BJ (cell line): Measurements from ENCODE around the gene RNASET2. TPM values are rescaled to one million over a fixed set of nuclear protein-coding genes. Genes with fewer than 3 reads are reported as not detected.
A peak's percentile ranks its signal among the peaks of the same experiment; 100 is the strongest.
"Not testable (repeated sequence)": the region's sequence is repeated elsewhere in the genome, so short reads cannot be mapped to it uniquely, and the experiment has no call there.

ENCODE experiments used
- CTCF ChIA-PET: fragments of 350-600 bp; formaldehyde crosslinking; extraction: SDS; loops from one replicate; lab custom pipeline; 2021; ENCODE audit warnings: antibody characterized with exemption, inconsistent platforms; lab: Yijun Ruan, JAX
- POLR2A ChIA-PET: fragments of 300-600 bp; sonication (Branson Sonifier 250); formaldehyde crosslinking; extraction: SDS; loops from one replicate; lab custom pipeline; 2021; ENCODE audit warnings: antibody characterized with exemption; lab: Charles Lee
- DNase-seq: peaks from one replicate; pipeline ENCODE4 v3.0.0-alpha.2; 2011; ENCODE audit warnings: low read depth
- H3K27me3 ChIP-seq: 2 replicates; pipeline ENCODE4 v1.6.0; 2011; ENCODE audit warnings: low read length; ENCODE audit not compliant: control insufficient read depth, insufficient read depth
- H3K36me3 ChIP-seq: 2 replicates; pipeline ENCODE4 v1.5.1; 2011; ENCODE audit warnings: low read length; ENCODE audit not compliant: control insufficient read depth, insufficient read depth
- H3K4me3 ChIP-seq: 2 replicates; pipeline ENCODE4 v1.5.1; 2011; ENCODE audit warnings: low read depth, mild to moderate bottlenecking, control low read depth, low read length
- polyA plus RNA-seq: library from polyadenylated mRNA; depleted of rRNA; stranded (reverse); fragments of >200 nt; gene quantifications from 2 replicates; pipeline ENCODE4 v1.2.3, GENCODE V29; 2011
- TF ChIP-seq, protein P1 (sequence below): IDR thresholded peaks from 2 replicates; pipeline ENCODE4 v1.5.1; 2011; ENCODE audit warnings: low read depth, mild to moderate bottlenecking, control low read depth, inconsistent platforms, low read length, moderate library complexity; ENCODE audit not compliant: insufficient read depth

The RNASET2 gene
- polyA plus RNA-seq, 1 experiment: 24.7 TPM

GRCh38 chr6:166952121-166952520 lies 4.2 kb downstream of the RNASET2 start:
- POLR2A ChIA-PET: no interaction called here
- Histone ChIP-seq H3K36me3 (no peaks in the 10 kb centered on the region), H3K27me3 (no peaks in the 10 kb centered on the region), H3K4me3 (no peak overlapping the region)
- TF ChIP-seq, protein P1, sequence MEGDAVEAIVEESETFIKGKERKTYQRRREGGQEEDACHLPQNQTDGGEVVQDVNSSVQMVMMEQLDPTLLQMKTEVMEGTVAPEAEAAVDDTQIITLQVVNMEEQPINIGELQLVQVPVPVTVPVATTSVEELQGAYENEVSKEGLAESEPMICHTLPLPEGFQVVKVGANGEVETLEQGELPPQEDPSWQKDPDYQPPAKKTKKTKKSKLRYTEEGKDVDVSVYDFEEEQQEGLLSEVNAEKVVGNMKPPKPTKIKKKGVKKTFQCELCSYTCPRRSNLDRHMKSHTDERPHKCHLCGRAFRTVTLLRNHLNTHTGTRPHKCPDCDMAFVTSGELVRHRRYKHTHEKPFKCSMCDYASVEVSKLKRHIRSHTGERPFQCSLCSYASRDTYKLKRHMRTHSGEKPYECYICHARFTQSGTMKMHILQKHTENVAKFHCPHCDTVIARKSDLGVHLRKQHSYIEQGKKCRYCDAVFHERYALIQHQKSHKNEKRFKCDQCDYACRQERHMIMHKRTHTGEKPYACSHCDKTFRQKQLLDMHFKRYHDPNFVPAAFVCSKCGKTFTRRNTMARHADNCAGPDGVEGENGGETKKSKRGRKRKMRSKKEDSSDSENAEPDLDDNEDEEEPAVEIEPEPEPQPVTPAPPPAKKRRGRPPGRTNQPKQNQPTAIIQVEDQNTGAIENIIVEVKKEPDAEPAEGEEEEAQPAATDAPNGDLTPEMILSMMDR: no peak
- CTCF ChIA-PET: interaction anchor here (0.7 to 3.0 kb wide), 3 partner anchors 20 to 154 kb away, joined by 3 to 14 read pairs (median 6); no protein-coding TSS in a partner anchor
- DNase-seq: no peak

DNA sequence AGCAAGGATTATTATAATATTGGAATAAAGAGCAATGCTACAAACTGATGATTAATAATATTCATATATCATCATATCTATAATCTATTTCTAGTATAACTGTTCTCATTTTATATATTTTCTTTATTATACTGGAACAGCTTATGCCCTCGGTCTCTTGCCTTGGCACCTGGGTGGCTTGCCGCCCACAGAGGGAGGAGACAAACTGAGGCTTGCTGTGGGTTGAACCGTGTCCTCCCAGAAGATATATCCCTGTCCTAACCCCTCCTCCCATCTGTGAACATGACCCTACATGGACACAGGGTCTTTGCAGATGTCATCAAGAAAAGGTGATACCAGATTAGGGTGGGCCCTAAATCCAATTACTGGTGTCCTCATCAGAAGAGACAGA lies 4.7 kb downstream of the RNASET2 start:
- TF ChIP-seq, protein P1: no peak
- Histone ChIP-seq H3K27me3 (no peaks in the 10 kb centered on the region), H3K4me3 (no peak overlapping the region), H3K36me3 (no peaks in the 10 kb centered on the region)
- no peak for DNase-seq
- ChIA-PET CTCF (interaction anchor here (0.6 to 3.0 kb wide), 5 partner anchors 11 to 475 kb away, joined by 3 to 14 read pairs (median 3); no protein-coding TSS in a partner anchor), POLR2A (no interaction called here)

- CTCF ChIA-PET: interaction anchor here (0.6 to 3.0 kb wide), 7 partner anchors 10 to 474 kb away, joined by 3 to 14 read pairs (median 3); no protein-coding TSS in a partner anchor
- H3K27me3 ChIP-seq, H3K36me3 ChIP-seq, DNase-seq, H3K4me3 ChIP-seq, POLR2A ChIA-PET: not testable (repeated sequence)
- TF ChIP-seq, protein P1: peak; percentile 64
Measured at GRCh38 chr6:166950892-166951669, 5.3 kb downstream of the RNASET2 start.

DNA sequence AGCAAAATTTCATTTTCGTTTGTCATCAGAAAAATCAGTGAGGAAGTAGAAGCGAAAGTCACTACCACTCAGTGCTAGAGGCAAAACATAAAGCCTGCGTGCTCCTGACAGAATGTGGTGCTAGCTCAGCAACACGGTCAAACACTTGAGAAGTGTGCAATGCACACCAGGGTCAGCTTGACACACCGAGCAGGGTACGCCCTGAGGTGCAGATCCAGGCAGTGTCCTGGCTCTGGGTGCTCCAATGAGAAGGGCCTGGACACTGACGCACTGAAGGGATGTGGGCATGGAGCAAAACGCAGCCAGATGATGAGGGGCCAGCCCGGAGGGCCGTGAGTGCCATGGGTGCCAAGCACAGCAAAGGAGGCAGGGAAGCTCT lies 5.9 kb downstream of the RNASET2 start:
- no peak for DNase-seq
- CTCF ChIA-PET: interaction anchor here (0.8 to 3.0 kb wide), 3 partner anchors 22 to 175 kb away, joined by 3 to 14 read pairs (median 4); no protein-coding TSS in a partner anchor
- Histone ChIP-seq H3K36me3 (no peaks in the 10 kb centered on the region), H3K27me3 (no peaks in the 10 kb centered on the region), H3K4me3 (no peak overlapping the region)
- TF ChIP-seq, protein P1: no peak
- POLR2A ChIA-PET: no interaction called here
